ENCODE results near the gene ADAMTS19.

ADAMTS19 gene

GRCh38 chr5:129652349-129653056 is 192.4 kb downstream of the ADAMTS19 start:
- DNase-seq (ENCODE audit: low spot score) = no peak

GRCh38 chr5:129653057-129653375 is 192.9 kb downstream of the ADAMTS19 start:
- no peak for DNase-seq (ENCODE audit: low spot score)
- no peak overlapping the region for H3K4me3 ChIP-seq
- TF ChIP-seq CTCF (IDR thresholded peaks at IDR 0.05) = no peak
- no peak overlapping the region for H3K27ac ChIP-seq

More at GRCh38 chr5:129652349-129653056, 192.4 kb downstream of the ADAMTS19 start:
- Histone ChIP-seq H3K4me3 (no peak overlapping the region), H3K27ac (no peak overlapping the region)
- no peak for TF ChIP-seq CTCF (IDR thresholded peaks at IDR 0.05)

GRCh38 chr5:129653442-129653841 is 193.3 kb downstream of the ADAMTS19 start:
- DNase-seq (ENCODE audit: low spot score) = no peak
- Histone ChIP-seq H3K4me3 (no peak overlapping the region), H3K27ac (no peak overlapping the region)
- TF ChIP-seq CTCF (IDR thresholded peaks at IDR 0.05) = no peak

GRCh38 chr5:129656952-129657351 is 196.9 kb downstream of the ADAMTS19 start:
- Histone ChIP-seq H3K27ac (no peak overlapping the region), H3K4me3 (no peak overlapping the region)
- TF ChIP-seq CTCF (IDR thresholded peaks at IDR 0.05) = no peak
- no peak for DNase-seq (ENCODE audit: low spot score)

- no peak for TF ChIP-seq CTCF (IDR thresholded peaks at IDR 0.05)
- H3K4me3 ChIP-seq = no peak overlapping the region
- DNase-seq (ENCODE audit: low spot score) = no peak
- H3K27ac ChIP-seq = no peak overlapping the region
Measured at GRCh38 chr5:129658801-129659200, 198.7 kb downstream of the ADAMTS19 start.

DNA sequence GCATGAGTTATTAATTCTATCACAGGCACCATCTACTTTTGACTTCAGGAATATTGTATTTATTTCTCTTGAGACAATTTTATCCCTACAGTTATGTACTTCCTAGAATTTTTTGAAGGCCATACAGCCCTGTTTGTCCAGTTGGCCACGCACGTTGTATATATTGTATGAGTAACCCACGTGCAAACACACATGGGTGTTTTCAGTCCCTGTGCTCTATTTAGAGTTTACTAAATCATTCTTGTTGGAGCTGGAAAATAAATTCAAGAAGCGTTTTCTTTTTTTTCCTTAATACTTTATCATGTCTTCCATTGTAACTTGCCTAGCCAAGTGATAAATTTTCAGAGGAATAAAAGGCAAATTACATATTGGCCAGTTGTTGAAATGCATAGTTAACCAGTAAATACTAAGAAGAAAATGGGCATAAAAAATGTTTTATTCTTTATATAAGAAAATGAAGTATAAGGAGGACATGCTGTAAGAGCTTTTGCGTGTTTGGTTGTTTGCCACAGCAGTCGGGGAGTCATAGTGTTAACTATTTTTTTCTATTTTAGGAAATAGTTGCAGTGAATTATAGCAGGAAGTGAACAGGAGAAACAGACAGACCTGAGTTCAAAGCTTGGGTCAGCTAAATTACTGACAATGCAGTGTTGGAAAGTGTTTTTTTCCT is 201.4 kb downstream of the ADAMTS19 start:
- TF ChIP-seq CTCF (IDR thresholded peaks at IDR 0.05) = no peak
- no peak overlapping the region for H3K4me3 ChIP-seq
- no peak for DNase-seq (ENCODE audit: low spot score)
- no peak overlapping the region for H3K27ac ChIP-seq

DNA sequence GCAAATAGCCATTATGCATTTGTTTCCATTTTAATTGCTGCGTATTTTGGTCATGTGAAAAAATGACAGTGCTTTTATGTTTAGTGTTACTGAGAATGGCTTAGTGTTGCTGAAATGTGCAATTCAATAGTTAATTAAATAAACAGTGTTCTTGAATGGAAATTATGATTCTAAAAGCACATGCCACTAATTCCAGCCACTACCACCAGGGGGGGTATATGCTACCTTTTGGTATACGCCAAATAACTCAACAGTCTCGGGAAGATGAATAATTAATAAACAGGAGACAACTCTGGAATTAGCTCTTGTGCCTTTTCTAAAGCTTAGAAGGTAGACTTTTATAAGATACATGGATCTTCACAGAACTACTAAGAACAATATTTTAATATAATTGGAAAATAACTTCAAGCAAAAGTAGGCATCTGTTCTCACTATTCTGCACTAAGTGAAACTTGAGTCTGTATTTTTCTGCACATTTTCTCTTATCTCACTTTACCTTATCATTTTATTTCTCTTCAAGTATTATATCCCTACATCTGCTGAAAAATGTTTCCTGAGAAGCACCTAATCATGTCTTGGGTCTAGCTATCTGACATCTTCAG is 204.3 kb downstream of the ADAMTS19 start:
- Histone ChIP-seq H3K27ac (no peak overlapping the region), H3K4me3 (no peak overlapping the region)
- TF ChIP-seq CTCF (IDR thresholded peaks at IDR 0.05) = peak; percentile 76
- no peak for DNase-seq (ENCODE audit: low spot score)

Data from coronary artery (tissue), 2 donors.